CD4-positive, alpha-beta T cell (primary cell): ENCODE data around the gene LEMD2. TPM values are rescaled to one million over a fixed set of nuclear protein-coding genes. Genes with fewer than 3 reads are reported as not detected.

Experiments
- ATAC-seq: fragments of 200-7000 bp; cut with Tn5 transposase; one replicate; pipeline ENCODE4 v1.10.0; 2022; ENCODE audit warnings: mild to moderate bottlenecking; ENCODE audit not compliant: poor library complexity
- CTCF ChIA-PET: fragments of 350-600 bp; sonication (Branson Sonifier 250); formaldehyde crosslinking; loops from one replicate; lab custom pipeline; 2021; ENCODE audit warnings: antibody characterized with exemption, inconsistent platforms; lab: Charles Lee
- POLR2A ChIA-PET: fragments of 350-600 bp; sonication (Branson Sonifier 250); formaldehyde crosslinking; loops from one replicate; lab custom pipeline; 2021; ENCODE audit warnings: antibody characterized with exemption, inconsistent platforms; lab: Charles Lee
- DNase-seq, 14 experiments: peaks; one replicate each; pipeline ENCODE4 v3.0.0-alpha.2; 2013 to 2020; ENCODE audit warnings: mixed read lengths in 2 of 14
- H3K27ac ChIP-seq, 2 donors: one replicate each; pipeline versions ENCODE4 v1.5.1 to v1.7.0; 2013; ENCODE audit warnings: low read length in 2 of 2, low read depth in 1 of 2, mild to moderate bottlenecking in 1 of 2
- H3K27me3 ChIP-seq, 2 experiments: 1 replicate in 1 of 2; 2 replicates in 1 of 2; pipeline versions ENCODE4 v1.6.1 to v1.7.0; 2013; ENCODE audit warnings: low read length in 2 of 2, control low read depth in 1 of 2, mild to moderate bottlenecking in 1 of 2, moderate library complexity in 1 of 2; ENCODE audit not compliant: insufficient read depth in 2 of 2, control insufficient read depth in 1 of 2
- H3K36me3 ChIP-seq: one replicate; pipeline ENCODE4 v1.6.1; 2013; ENCODE audit warnings: low read length, control low read depth; ENCODE audit not compliant: insufficient read depth
- H3K4me1 ChIP-seq: one replicate; pipeline ENCODE4 v1.6.1; 2013; ENCODE audit warnings: low read length, control low read depth; ENCODE audit not compliant: insufficient read depth
- H3K4me3 ChIP-seq: one replicate; pipeline ENCODE4 v1.5.1; 2013; ENCODE audit warnings: mild to moderate bottlenecking, low read length, moderate library complexity
- H3K9me3 ChIP-seq, 2 experiments: 1 replicate in 1 of 2; 2 replicates in 1 of 2; pipeline versions ENCODE4 v1.6.1 to v1.7.0; 2013; ENCODE audit warnings: low read length in 2 of 2, mild to moderate bottlenecking in 2 of 2, control low read depth in 1 of 2, moderate library complexity in 1 of 2; ENCODE audit not compliant: control insufficient read depth in 1 of 2, insufficient read depth in 1 of 2
- H3K27ac Mint-ChIP-seq: one replicate; pipeline ENCODE4 v1.8.0; 2020; ENCODE audit warnings: mixed read lengths
- H3K27me3 Mint-ChIP-seq: one replicate; pipeline ENCODE4 v1.8.0; 2021; ENCODE audit warnings: mixed read lengths
- H3K36me3 Mint-ChIP-seq: one replicate; pipeline ENCODE4 v1.8.0; 2021; ENCODE audit warnings: low read depth, mixed read lengths
- H3K4me1 Mint-ChIP-seq: one replicate; pipeline ENCODE4 v1.8.0; 2021; ENCODE audit warnings: low read depth, mixed read lengths
- H3K4me3 Mint-ChIP-seq: one replicate; pipeline ENCODE4 v1.8.0; 2020; ENCODE audit warnings: mild to moderate bottlenecking, mixed read lengths
- H3K9me3 Mint-ChIP-seq: one replicate; pipeline ENCODE4 v1.8.0; 2020; ENCODE audit warnings: mixed read lengths
- CTCF ChIP-seq: fragments of 200-600 bp; IDR thresholded peaks from one replicate; pipeline ENCODE4 v1.8.0; 2022; ENCODE audit warnings: antibody characterized with exemption, mild to moderate bottlenecking
- intact Hi-C, 2 experiments: fragments of 100-400 bp; cut with DNase I in 1 of 2; cut with micrococcal nuclease in 1 of 2; formaldehyde crosslinking; loops; one replicate each; pipeline versions ENCODE4 v1.15.1 to v1.9.0; 2023 to 2025; cut with DNase I, micrococcal nuclease
- total RNA-seq, 174 experiments: library from RNA in 2 of 174; stranded (reverse) in 2 of 174; gene quantifications; one replicate each; pipeline ENCODE4 v1.2.3 and lab custom pipeline; 2021 to 2026

Gene LEMD2
- total RNA-seq, 2 experiments from 2014 or later: 122 to 124 TPM

- CTCF ChIA-PET: interaction anchor here (1.2 kb wide), 1 partner anchor 47 kb away, joined by 3 read pairs; no protein-coding TSS in a partner anchor
- no peak overlapping the region for H3K4me3 Mint-ChIP-seq
Observed at GRCh38 chr6:33758815-33759216, 30.1 kb downstream of the LEMD2 start.

GRCh38 chr6:33757906-33758305, 31.0 kb downstream of the LEMD2 start:
- H3K27me3 ChIP-seq: no peaks in the 10 kb centered on the region
- ATAC-seq: no peak
- H3K36me3 ChIP-seq: no peaks in the 10 kb centered on the region
- H3K9me3 ChIP-seq: no peaks in the 10 kb centered on the region
- Mint-ChIP-seq H3K36me3 (no peaks in the 10 kb centered on the region), H3K27ac (no peak overlapping the region), H3K4me3 (no peak overlapping the region), H3K4me1 (no peaks in the 10 kb centered on the region), H3K9me3 (no peaks in the 10 kb centered on the region), H3K27me3 (no peaks in the 10 kb centered on the region)
- no peak overlapping the region for H3K4me3 ChIP-seq
- POLR2A ChIA-PET: no interaction called here
- no peaks in the 10 kb centered on the region for H3K4me1 ChIP-seq
- intact Hi-C loops: no loop called here
- no peak overlapping the region for H3K27ac ChIP-seq
- DNase-seq: no peak
- TF ChIP-seq CTCF: no peak
- CTCF ChIA-PET: no interaction called here

More at GRCh38 chr6:33758815-33759216, 30.1 kb downstream of the LEMD2 start:
- no peaks in the 10 kb centered on the region for H3K4me1 Mint-ChIP-seq
- intact Hi-C loops: no loop called here
- Histone ChIP-seq H3K36me3 (no peaks in the 10 kb centered on the region), H3K4me1 (no peaks in the 10 kb centered on the region), H3K9me3 (no peaks in the 10 kb centered on the region), H3K4me3 (no peak overlapping the region), H3K27me3 (no peaks in the 10 kb centered on the region), H3K27ac (no peak overlapping the region)
- H3K9me3 Mint-ChIP-seq: no peaks in the 10 kb centered on the region
- no peaks in the 10 kb centered on the region for H3K36me3 Mint-ChIP-seq
- POLR2A ChIA-PET: no interaction called here
- no peaks in the 10 kb centered on the region for H3K27me3 Mint-ChIP-seq
- DNase-seq (no peak), ATAC-seq (no peak)
- H3K27ac Mint-ChIP-seq: no peak overlapping the region
- TF ChIP-seq CTCF: no peak

- CTCF ChIA-PET: no interaction called here
Observed at GRCh38 chr6:33757113-33757512, 31.8 kb downstream of the LEMD2 start.

More at GRCh38 chr6:33757113-33757512, 31.8 kb downstream of the LEMD2 start:
- Mint-ChIP-seq H3K27ac (no peak overlapping the region), H3K4me3 (no peak overlapping the region), H3K27me3 (no peaks in the 10 kb centered on the region), H3K4me1 (no peaks in the 10 kb centered on the region), H3K36me3 (no peaks in the 10 kb centered on the region), H3K9me3 (no peaks in the 10 kb centered on the region)
- H3K4me1 ChIP-seq: no peaks in the 10 kb centered on the region
- TF ChIP-seq CTCF: no peak
- H3K9me3 ChIP-seq: no peaks in the 10 kb centered on the region
- DNase-seq (no peak), ATAC-seq (no peak)
- H3K36me3 ChIP-seq: no peaks in the 10 kb centered on the region
- no peaks in the 10 kb centered on the region for H3K27me3 ChIP-seq
- H3K27ac ChIP-seq: no peak overlapping the region
- intact Hi-C loops: no loop called here
- H3K4me3 ChIP-seq: no peak overlapping the region
- POLR2A ChIA-PET: no interaction called here
